Spinal cord (tissue), 10 donors: Measurements from ENCODE around the gene HCRTR2. TPM values are rescaled to one million over a fixed set of nuclear protein-coding genes. Genes with fewer than 3 reads are reported as not detected.
A peak's percentile ranks its signal among the peaks of the same experiment; 100 is the strongest.
"Not testable (repeated sequence)": the region's sequence is repeated elsewhere in the genome, so short reads cannot be mapped to it uniquely, and the experiment has no call there.

Experiments
- DNase-seq, 6 donors: peaks; one replicate each; pipeline versions ENCODE4 v3.0.0 to v3.0.0-alpha.2; 2013 to 2015; ENCODE audit warnings: low spot score in 6 of 6, low read depth in 4 of 6
- H3K27ac ChIP-seq: one replicate; pipeline ENCODE4 v1.5.1; 2013; ENCODE audit warnings: low read depth, low read length, control low read depth
- H3K27me3 ChIP-seq: one replicate; pipeline ENCODE4 v1.6.1; 2013; ENCODE audit warnings: low read length; ENCODE audit not compliant: control insufficient read depth, insufficient read depth
- H3K36me3 ChIP-seq: one replicate; pipeline ENCODE4 v1.6.1; 2013; ENCODE audit warnings: low read length; ENCODE audit not compliant: control insufficient read depth, insufficient read depth
- H3K4me1 ChIP-seq: one replicate; pipeline ENCODE4 v1.6.1; 2013; ENCODE audit warnings: low read length; ENCODE audit not compliant: control insufficient read depth, insufficient read depth
- H3K4me3 ChIP-seq: one replicate; pipeline ENCODE4 v1.5.1; 2013; ENCODE audit warnings: low read depth, low read length, control low read depth
- H3K9me3 ChIP-seq: one replicate; pipeline ENCODE4 v1.6.1; 2013; ENCODE audit warnings: low read length; ENCODE audit not compliant: control insufficient read depth, insufficient read depth
- WGBS: methylation state at CpG from one replicate; pipeline ENCODE4 v1.1.5; 2013; ENCODE audit warnings: missing lambda C conversion rate; ENCODE audit not compliant: insufficient coverage; 5-methylcytosine and 5-hydroxymethylcytosine counted together
- long read RNA-seq, 4 donors: transcript quantifications; one replicate each; lab custom pipeline, GENCODE V29; 2026
- polyA plus RNA-seq, 2 donors: library from polyadenylated mRNA; unstranded; fragments of 120-200 nt; gene quantifications; one replicate each; pipeline ENCODE4 v1.2.1, GENCODE V29; 2013; ENCODE audit not compliant: insufficient read length in 2 of 2
- total RNA-seq, 2 donors: library from RNA; depleted of rRNA in 1 of 2; stranded (reverse); fragments of 120-200 nt in 1 of 2; fragments of >200 nt in 1 of 2; gene quantifications; one replicate each; pipeline versions ENCODE4 v1.2.3 to v1.2.4, GENCODE V29; 2013 to 2014
- donor health status: healthy.

The HCRTR2 gene
- total RNA-seq (10 to 100 TPM in 1 of 2 donors, 1 to 10 TPM in 1; 2.8 to 11.6 TPM), polyA plus RNA-seq (1 to 10 TPM; 4.9 to 6.1 TPM)
- long read RNA-seq, donor 1, partial matches to known transcripts, result 0 of 1 reads
- long read RNA-seq, donor 1, other reads (novel, unspliced or antisense), result 0 of 1 reads
- long read RNA-seq, donor 2, partial matches to known transcripts, result 0 of 1 reads
- long read RNA-seq, donor 2, other reads (novel, unspliced or antisense), result 0 of 1 reads
- long read RNA-seq, donor 3, partial matches to known transcripts, result 0 of 1 reads
- long read RNA-seq, donor 3, other reads (novel, unspliced or antisense), result 0 of 1 reads
- long read RNA-seq, donor 4, result 0 reads

DNA sequence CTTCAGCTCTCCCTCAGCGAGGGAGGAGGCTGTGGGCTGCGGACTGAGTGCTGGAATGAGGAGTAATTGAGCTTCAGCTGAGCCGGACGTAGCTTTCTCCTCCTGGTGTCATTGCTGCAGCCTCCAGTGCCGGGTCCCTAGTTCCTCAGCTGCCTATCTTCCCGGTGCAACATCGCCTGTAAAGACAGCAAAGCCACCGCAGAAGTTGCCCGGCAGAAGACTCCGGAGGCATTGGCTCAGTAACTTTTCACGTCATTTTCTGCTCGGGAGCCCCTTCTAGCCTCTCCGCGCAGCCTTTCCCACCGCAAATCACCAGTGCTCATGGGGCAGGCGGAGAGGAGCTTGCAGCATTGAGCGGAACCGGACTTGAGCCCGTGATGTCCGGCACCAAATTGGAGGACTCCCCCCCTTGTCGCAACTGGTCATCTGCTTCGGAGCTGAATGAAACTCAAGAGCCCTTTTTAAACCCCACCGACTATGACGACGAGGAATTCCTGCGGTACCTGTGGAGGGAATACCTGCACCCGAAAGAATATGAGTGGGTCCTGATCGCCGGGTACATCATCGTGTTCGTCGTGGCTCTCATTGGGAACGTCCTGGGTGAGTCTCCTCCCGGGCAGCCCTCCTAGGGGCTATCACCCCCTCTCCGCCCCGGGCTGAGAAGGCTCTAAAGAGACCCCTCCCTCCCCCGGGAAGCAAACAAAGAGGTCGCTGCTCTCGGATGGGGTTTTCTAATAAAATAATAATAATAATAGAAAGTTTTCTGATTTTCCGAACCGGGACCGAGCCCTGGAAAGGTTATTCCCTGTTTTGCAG is at the start of gene HCRTR2:
HCRTR2 (plus strand) TSS at position 305 of the 816 bp plus-strand sequence; CDS start at position 378, 73 bp downstream.
- 0% methylated on average over 36 of the region's 42 CpGs for WGBS
- Histone ChIP-seq H3K36me3 (no peaks in the 10 kb centered on the region), H3K9me3 (no peaks in the 10 kb centered on the region), H3K27me3 (peaks cover 9% of the 10 kb centered on the region), H3K4me1 (peaks cover 10% of the 10 kb centered on the region), H3K4me3 (peak within 1 kb of the TSS; percentile 43), H3K27ac (peak within 1 kb of the TSS; percentile 10)
- DNase-seq, result peak in 3 of 6 donors; percentile 12 to 78 (median 46)

- Histone ChIP-seq H3K4me3 (no peak overlapping the region), H3K4me1 (no peaks in the 10 kb centered on the region), H3K27ac (no peak overlapping the region), H3K36me3 (no peaks in the 10 kb centered on the region), H3K27me3 (no peaks in the 10 kb centered on the region), H3K9me3 (peaks cover 1% of the 10 kb centered on the region)
- DNase-seq, result no peak
These were observed 43.5 kb upstream of the HCRTR2 start for GRCh38 chr6:55130806-55131324.

DNA sequence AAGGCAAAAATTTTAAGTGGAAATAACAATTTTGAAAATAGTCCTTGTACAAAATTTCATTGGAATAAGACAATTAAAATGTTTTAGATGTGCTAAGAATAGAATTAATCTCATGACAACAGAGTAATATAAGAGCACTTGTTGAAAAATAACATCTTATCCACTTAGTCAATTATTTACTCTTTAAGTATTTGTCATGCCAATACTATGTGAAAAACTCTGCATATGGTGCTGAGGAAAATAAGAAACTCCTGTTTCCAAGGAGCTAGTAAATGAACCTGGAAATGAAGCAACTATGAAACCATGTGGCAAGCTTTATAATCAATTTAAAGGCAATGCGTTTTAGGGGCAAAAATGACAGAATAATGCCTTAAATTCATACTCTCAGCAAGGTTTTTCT is 42.7 kb upstream of the HCRTR2 start:
- H3K27me3 ChIP-seq, result no peaks in the 10 kb centered on the region
- no peaks in the 10 kb centered on the region for H3K9me3 ChIP-seq
- no peaks in the 10 kb centered on the region for H3K4me1 ChIP-seq
- WGBS, result no CpG with 5 or more reads among the region's 1 CpG
- no peaks in the 10 kb centered on the region for H3K36me3 ChIP-seq
- no peak overlapping the region for H3K27ac ChIP-seq
- no peak for DNase-seq
- no peak overlapping the region for H3K4me3 ChIP-seq

DNA sequence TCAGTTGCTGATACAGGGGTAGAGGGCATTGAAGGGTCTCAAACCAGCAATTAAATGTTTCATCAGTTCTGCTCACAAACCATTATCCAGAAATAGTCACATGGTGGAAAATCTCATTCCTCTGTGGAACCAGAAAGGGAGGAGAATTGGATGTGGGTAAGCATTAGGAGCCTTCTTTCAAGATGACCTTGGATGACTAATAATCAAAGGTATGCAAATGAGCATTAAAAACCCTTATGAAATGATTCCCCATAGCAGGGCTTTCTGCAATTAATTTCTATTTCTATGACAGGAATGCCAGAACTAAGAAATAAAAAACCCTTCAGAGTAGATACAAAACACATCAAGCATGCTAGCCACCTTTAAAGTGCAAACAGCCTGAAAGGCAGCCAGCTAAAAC is 37.4 kb upstream of the HCRTR2 start:
- Histone ChIP-seq H3K4me1 (no peaks in the 10 kb centered on the region), H3K9me3 (no peaks in the 10 kb centered on the region), H3K27ac (no peak overlapping the region), H3K4me3 (no peak overlapping the region), H3K36me3 (no peaks in the 10 kb centered on the region), H3K27me3 (no peaks in the 10 kb centered on the region)
- DNase-seq, result no peak

GRCh38 chr6:55137929-55138693 is 36.2 kb upstream of the HCRTR2 start:
- DNase-seq, result no peak
- Histone ChIP-seq H3K4me1 (no peaks in the 10 kb centered on the region), H3K9me3 (no peaks in the 10 kb centered on the region), H3K36me3 (no peaks in the 10 kb centered on the region), H3K4me3 (no peak overlapping the region), H3K27ac (no peak overlapping the region), H3K27me3 (no peaks in the 10 kb centered on the region)
- no CpG with 5 or more reads among the region's 4 CpGs for WGBS

GRCh38 chr6:55141611-55142010 is 32.7 kb upstream of the HCRTR2 start:
- H3K27ac ChIP-seq, result no peak overlapping the region
- DNase-seq, result no peak
- H3K9me3 ChIP-seq, result no peaks in the 10 kb centered on the region
- no peaks in the 10 kb centered on the region for H3K36me3 ChIP-seq
- H3K4me3 ChIP-seq, result no peak overlapping the region
- H3K27me3 ChIP-seq, result no peaks in the 10 kb centered on the region
- no peaks in the 10 kb centered on the region for H3K4me1 ChIP-seq

DNA sequence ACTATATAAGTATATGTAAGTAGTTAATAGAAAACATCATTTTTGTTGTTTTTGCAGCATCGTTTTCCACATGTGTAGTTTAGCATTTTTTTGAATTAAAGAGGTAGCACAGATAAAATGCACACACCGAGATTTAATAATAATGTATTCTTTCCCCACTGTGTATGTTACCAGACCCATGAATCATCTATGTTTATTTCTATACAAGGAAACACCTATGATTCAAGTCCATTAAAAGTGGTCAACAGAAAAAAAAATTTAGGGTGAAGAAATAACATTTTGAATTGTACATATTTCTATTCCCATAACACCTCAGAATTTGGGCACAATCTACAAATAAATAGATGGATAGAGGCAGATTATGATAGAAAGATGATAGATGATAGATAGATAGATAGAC is 31.7 kb upstream of the HCRTR2 start:
- H3K4me3 ChIP-seq, result no peak overlapping the region
- H3K4me1 ChIP-seq, result no peaks in the 10 kb centered on the region
- H3K9me3 ChIP-seq, result no peaks in the 10 kb centered on the region
- no peaks in the 10 kb centered on the region for H3K27me3 ChIP-seq
- WGBS, result no CpG with 5 or more reads among the region's 2 CpGs
- H3K36me3 ChIP-seq, result no peaks in the 10 kb centered on the region
- no peak for DNase-seq
- no peak overlapping the region for H3K27ac ChIP-seq

DNA sequence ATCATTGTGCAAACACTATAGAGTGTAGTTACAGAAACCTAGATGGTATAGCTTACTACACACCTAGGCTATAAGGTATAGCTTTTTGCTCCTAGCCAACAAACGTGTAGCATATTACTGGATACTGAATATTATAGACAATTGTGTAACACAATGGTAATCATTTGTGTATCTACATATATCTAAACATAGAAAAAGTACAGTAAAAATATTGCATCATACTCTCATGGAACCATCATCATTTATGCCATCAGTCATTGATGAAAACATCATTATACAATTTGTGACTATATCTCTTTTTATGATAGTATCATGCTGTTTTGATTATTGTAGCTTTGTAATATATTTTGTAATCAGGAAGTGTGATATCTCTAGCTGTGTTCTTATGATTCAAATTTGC is 21.0 kb upstream of the HCRTR2 start:
- Histone ChIP-seq H3K27me3 (no peaks in the 10 kb centered on the region), H3K9me3 (no peaks in the 10 kb centered on the region), H3K27ac (no peak overlapping the region), H3K36me3 (no peaks in the 10 kb centered on the region), H3K4me3 (no peak overlapping the region), H3K4me1 (no peaks in the 10 kb centered on the region)
- WGBS, result no CpG with 5 or more reads among the region's 1 CpG
- no peak for DNase-seq

DNA sequence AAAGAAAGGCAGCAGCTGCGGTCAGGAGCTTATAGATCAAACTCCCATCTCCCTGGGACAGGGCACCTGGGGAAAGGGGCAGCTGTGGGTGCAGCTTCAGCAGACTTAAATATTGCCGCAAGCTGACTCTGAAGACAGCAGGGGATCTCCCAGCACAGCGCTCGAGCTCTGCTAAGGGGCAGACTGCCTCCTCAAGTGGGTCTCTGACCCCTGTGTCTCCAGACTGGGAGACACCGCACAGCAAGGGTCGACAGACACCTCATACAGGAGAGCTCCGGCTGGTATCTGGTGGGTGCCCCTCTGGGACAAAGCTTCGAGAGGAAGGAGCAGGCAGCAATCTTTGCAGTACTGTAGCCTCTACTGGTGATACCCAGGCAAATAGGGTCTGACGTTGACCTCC is 15.5 kb upstream of the HCRTR2 start:
- H3K27me3 ChIP-seq, H3K4me3 ChIP-seq, DNase-seq, H3K9me3 ChIP-seq, H3K27ac ChIP-seq, H3K4me1 ChIP-seq, H3K36me3 ChIP-seq: not testable (repeated sequence)
- 92% methylated on average over 8 of the region's 9 CpGs for WGBS
